Right cardiac atrium (tissue), 5 donors: Measurements from ENCODE around the gene CRYBG1. TPM values are rescaled to one million over a fixed set of nuclear protein-coding genes. Genes with fewer than 3 reads are reported as not detected.

ENCODE experiments used
- ATAC-seq, 2 donors: fragments of 200-7000 bp; cut with Tn5 transposase; one replicate each; pipeline versions ENCODE4 v1.8.0 to v1.9.1; 2020; ENCODE audit warnings: moderate library complexity in 2 of 2, mild to moderate bottlenecking in 1 of 2
- DNase-seq, 3 donors: peaks; one replicate each; pipeline ENCODE4 v3.0.0-alpha.2; 2020
- H3K27ac ChIP-seq: one replicate; pipeline ENCODE4 v1.5.1; 2013; ENCODE audit warnings: mild to moderate bottlenecking, low read length, control low read depth, moderate library complexity
- H3K27me3 ChIP-seq: one replicate; pipeline ENCODE4 v1.6.1; 2013; ENCODE audit not compliant: control insufficient read depth, insufficient read depth
- H3K4me1 ChIP-seq: one replicate; pipeline ENCODE4 v1.6.1; 2013; ENCODE audit warnings: low read length; ENCODE audit not compliant: control insufficient read depth, insufficient read depth
- H3K4me3 ChIP-seq: one replicate; pipeline ENCODE4 v1.5.1; 2013; ENCODE audit warnings: low read length, control low read depth
- H3K9me3 ChIP-seq: one replicate; pipeline ENCODE4 v1.6.1; 2013; ENCODE audit warnings: low read length; ENCODE audit not compliant: control insufficient read depth
- WGBS: extraction: QIAGEN DNeasy Blood & Tissue Kit; methylation state at CpG from one replicate; pipeline ENCODE4 v1.1.7; 2013; 5-methylcytosine and 5-hydroxymethylcytosine counted together
- intact Hi-C, 4 donors: fragments of 100-400 bp; cut with DNase I; formaldehyde crosslinking; loops; one replicate each; pipeline versions ENCODE4 v1.11.0 to v1.14.0; 2022 to 2023
- polyA plus RNA-seq: library from polyadenylated mRNA; stranded (reverse); fragments of 200-250 nt; gene quantifications from one replicate; pipeline ENCODE4 v1.2.3, GENCODE V29; 2013
- total RNA-seq, 4 donors: library from RNA; stranded (reverse); fragmentation: NEBNext Ultra II Directional; extraction: Animal tissue kit (Norgen Biotek cat#: 25700); gene quantifications; one replicate each; pipeline ENCODE4 v1.2.1, GENCODE V29; 2021
- donor health status: healthy with polysubstance abuse.
- donor health status: DM: no; HTN: yes; CAD: no.
- donor health status: DM: no; HTN: no; CAD: no.
- donor health status: DM: no; HTN: yes; CAD: no; lungs with severe emphysema.
- donor health status: DM: yes; HTN: yes; CAD: no.

CRYBG1 gene
- total and polyA plus RNA-seq, 5 donors: 0.38 to 1.6 (median 0.94) TPM

DNA sequence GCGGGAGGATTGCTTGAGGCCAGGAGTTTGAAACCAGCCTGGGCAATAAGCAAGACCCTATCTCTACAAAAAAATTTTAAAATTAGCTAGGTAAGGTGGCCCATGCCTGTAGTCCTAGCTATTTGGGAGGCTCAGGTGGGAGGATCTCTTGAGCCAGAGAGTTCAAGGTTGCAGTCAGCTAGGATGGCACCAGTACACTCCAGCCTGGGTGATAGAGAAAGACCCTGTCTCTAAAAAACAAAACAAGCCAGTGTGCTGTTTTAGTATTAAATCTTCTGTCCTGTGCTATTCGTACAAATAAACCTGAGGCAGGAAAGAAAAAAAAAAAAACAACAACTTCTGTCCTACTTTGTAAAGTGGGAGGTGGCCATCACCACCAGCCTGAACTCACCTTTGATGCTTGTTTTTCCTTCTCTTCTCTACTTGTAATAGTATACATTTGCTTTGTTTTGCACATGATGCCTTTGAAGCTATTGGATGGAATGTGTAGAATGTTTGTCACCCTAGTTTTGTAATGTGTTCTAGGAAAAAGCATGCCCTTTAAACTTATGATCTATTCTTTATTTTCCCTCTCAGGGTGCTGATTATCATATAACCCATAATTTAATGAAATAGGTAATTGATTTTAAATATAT lies 102.5 kb downstream of the CRYBG1 start:
- Histone ChIP-seq H3K4me1 (no peaks in the 10 kb centered on the region), H3K27me3 (no peaks in the 10 kb centered on the region), H3K4me3 (no peak overlapping the region), H3K27ac (no peak overlapping the region), H3K9me3 (no peaks in the 10 kb centered on the region)
- ATAC-seq (no peak), DNase-seq (no peak)
- 88% methylated on average over 2 of the region's 2 CpGs for WGBS
- intact Hi-C loops: no loop called here

DNA sequence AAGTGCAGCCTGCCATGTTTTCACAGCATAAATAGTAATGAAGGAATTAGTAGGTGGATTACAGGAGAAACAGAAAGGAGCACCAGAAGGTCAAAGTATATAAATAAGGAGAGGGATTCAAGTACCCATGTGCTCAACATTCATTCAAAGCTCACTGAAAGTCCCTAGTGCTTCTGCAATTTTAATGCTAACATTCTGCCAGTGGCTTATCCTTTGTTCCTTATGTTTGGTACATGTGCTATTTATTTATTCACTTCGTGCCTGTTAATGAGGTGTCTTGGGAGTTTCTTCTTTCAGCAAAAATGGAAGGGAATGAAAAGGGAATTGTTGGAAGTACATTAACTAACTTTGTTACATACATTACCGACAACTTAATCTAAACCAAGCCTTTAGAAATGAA lies 105.7 kb downstream of the CRYBG1 start:
- ATAC-seq (no peak), DNase-seq (no peak)
- 79% methylated on average over 2 of the region's 2 CpGs for WGBS
- no peak overlapping the region for H3K27ac ChIP-seq
- H3K9me3 ChIP-seq: no peaks in the 10 kb centered on the region
- H3K27me3 ChIP-seq: peaks cover 3% of the 10 kb centered on the region
- no peaks in the 10 kb centered on the region for H3K4me1 ChIP-seq
- intact Hi-C loops: no loop called here
- no peak overlapping the region for H3K4me3 ChIP-seq

DNA sequence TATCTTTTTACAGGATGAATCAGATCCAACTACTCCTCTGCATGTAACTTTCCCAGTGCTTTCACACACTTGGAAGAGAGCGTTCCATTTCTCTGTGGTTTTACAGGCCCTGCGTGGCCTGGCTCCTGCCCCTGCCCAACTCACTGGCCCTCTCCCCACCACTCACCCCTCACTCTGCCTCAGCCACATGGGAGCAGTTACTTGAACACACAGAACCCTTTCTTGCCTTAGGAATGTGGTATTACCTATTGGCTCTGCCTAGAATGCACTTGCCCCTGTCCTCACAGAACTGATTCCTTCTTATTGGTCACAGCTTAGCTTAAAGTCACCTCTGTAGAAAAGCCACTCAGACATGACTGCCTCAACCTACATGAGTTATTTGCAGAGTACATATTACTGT lies 108.4 kb downstream of the CRYBG1 start:
- intact Hi-C loops: no loop called here
- Histone ChIP-seq H3K27ac (no peak overlapping the region), H3K27me3 (peaks cover 3% of the 10 kb centered on the region), H3K4me3 (no peak overlapping the region), H3K4me1 (no peaks in the 10 kb centered on the region), H3K9me3 (no peaks in the 10 kb centered on the region)
- ATAC-seq: no peak
- DNase-seq: no peak
- WGBS: 83% methylated on average over 2 of the region's 2 CpGs

DNA sequence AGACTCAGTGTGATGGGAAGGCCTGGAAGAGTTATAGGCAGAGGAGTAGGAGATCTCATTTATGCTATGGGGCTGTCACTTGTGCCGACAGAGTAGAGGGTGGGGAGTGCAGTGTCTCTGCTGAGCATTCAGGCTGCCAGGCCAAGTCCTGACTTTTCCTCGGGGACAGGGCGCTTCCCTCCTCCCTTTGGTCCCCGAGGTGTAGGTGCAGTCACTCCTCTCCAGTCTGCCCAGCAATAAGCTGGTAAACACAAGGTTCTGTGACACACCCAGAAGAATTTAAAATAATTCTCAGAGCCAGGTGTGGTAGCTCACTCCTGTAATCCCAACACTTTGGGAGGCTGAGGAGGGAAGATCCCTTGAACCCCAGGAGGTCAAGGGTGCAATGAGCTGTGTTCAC lies 109.4 kb downstream of the CRYBG1 start:
- WGBS: 81% methylated on average over 4 of the region's 4 CpGs
- Histone ChIP-seq H3K27me3 (peaks cover 3% of the 10 kb centered on the region), H3K27ac (no peak overlapping the region), H3K4me1 (no peaks in the 10 kb centered on the region), H3K4me3 (no peak overlapping the region), H3K9me3 (no peaks in the 10 kb centered on the region)
- DNase-seq (no peak), ATAC-seq (no peak)
- intact Hi-C loops: no loop called here

DNA sequence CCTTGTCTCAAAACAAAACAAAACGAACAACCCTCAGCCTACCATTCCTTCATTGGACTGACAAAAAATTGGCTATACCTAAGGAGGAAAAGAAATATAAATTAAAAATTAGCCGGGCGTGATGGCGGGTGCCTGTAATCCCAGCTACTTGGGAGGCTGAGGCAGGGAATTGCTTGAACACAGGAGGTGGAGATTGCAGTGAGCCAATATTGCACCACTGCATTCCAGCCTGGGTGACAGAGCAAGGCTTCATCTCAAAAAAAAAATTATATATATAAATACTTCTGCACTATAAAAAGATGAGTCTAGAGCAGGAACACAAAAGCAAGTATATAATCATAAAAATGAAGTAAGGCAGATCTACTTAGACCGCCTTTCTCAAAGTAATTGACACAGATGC lies 109.8 kb downstream of the CRYBG1 start:
- DNase-seq (no peak), ATAC-seq (no peak)
- no peak overlapping the region for H3K27ac ChIP-seq
- H3K9me3 ChIP-seq: no peaks in the 10 kb centered on the region
- intact Hi-C loops: no loop called here
- H3K27me3 ChIP-seq: peaks cover 3% of the 10 kb centered on the region
- no peak overlapping the region for H3K4me3 ChIP-seq
- 89% methylated on average over 5 of the region's 5 CpGs for WGBS
- H3K4me1 ChIP-seq: no peaks in the 10 kb centered on the region

DNA sequence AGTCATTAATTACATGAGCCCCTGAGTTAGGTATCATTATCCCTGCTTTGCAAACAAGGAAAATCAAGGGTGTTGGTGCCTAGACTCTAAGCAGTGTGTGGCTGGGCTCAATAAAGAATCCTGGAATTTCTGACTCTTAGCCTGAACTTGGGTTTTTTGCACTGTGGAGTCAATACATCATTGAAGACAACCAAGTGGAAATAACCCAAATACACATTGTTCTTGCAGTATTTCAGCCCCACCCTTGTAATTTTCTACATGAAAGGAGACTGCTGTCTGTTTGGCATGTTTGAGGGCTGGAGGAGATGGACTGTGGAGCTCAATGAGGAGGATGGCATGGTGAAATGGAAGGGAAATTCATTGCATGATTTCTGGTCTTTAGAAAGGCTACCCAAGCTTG lies 110.3 kb downstream of the CRYBG1 start:
- H3K4me1 ChIP-seq: no peaks in the 10 kb centered on the region
- intact Hi-C loops: no loop called here
- no peak for ATAC-seq
- H3K9me3 ChIP-seq: no peaks in the 10 kb centered on the region
- no peak overlapping the region for H3K4me3 ChIP-seq
- DNase-seq: no peak
- H3K27ac ChIP-seq: no peak overlapping the region
- H3K27me3 ChIP-seq: peaks cover 3% of the 10 kb centered on the region

DNA sequence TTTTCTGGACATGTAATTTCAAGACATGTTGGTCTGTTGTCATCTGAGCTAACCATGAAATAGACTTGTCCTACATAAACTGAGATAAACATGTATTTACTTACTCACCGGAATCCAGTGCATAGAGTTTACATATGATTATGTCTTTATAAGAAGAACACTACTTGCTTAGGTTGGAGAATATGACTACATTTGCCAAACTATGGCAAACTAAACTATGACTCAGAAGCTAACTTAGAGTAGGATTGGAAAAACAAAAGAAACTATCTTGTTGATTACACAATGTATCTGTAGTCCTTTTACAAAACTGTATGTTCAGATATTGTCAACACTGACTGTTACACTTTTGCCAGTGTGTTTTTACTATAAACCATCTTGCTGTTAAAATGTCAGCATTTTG lies 113.3 kb downstream of the CRYBG1 start:
- DNase-seq (no peak), ATAC-seq (no peak)
- Histone ChIP-seq H3K27me3 (peaks cover 1% of the 10 kb centered on the region), H3K4me3 (no peak overlapping the region), H3K27ac (no peak overlapping the region), H3K4me1 (no peaks in the 10 kb centered on the region), H3K9me3 (no peaks in the 10 kb centered on the region)
- 95% methylated on average over 1 of the region's 1 CpG for WGBS
- intact Hi-C loops: no loop called here

DNA sequence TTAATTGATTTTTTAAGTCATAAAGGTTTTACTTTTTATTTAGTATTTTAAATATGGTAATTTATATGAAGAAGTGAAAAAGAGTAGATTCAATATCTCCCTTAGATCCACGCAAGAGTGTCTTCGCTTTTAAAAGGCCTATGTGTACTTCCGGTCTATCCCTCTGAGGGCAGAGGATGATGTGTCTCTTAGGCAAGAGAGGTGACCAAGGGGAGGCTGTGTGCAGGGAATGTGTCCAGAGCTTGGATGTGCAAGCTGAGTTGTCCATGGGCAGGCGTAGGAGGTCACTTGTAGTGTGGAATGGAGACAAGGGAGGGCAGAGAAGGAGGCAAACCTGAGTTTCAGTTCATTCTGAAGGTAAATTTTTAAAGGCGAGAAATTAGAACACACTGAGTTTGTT lies 113.9 kb downstream of the CRYBG1 start:
- Histone ChIP-seq H3K4me1 (no peaks in the 10 kb centered on the region), H3K9me3 (no peaks in the 10 kb centered on the region), H3K4me3 (no peak overlapping the region), H3K27ac (no peak overlapping the region), H3K27me3 (no peaks in the 10 kb centered on the region)
- no peak for DNase-seq
- 92% methylated on average over 5 of the region's 5 CpGs for whole genome bisulfite sequencing
- intact Hi-C loops: no loop called here
- no peak for ATAC-seq

DNA sequence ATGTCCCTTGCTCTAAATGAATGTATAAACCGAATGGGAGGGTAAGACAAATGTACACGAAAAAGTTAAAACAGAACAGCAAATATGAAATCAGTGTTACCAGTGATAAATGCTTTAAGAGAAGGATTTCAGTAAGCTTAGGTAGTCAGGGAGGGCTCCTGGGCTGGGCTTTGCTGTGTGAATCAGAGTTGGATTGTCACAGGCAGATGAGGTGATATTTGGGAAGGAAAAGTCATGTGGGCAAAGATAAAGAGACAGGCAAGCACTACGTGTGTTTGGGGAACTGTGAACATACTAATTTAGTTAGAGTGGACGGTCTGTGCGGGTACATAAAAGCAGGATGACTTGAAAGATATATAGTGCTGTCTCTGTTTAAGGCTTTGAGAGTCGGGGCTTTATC lies 114.8 kb downstream of the CRYBG1 start:
- no peak overlapping the region for H3K4me3 ChIP-seq
- 67% methylated on average over 6 of the region's 6 CpGs for WGBS
- no peaks in the 10 kb centered on the region for H3K4me1 ChIP-seq
- no peaks in the 10 kb centered on the region for H3K27me3 ChIP-seq
- H3K9me3 ChIP-seq: no peaks in the 10 kb centered on the region
- no peak overlapping the region for H3K27ac ChIP-seq
- DNase-seq (no peak), ATAC-seq (no peak)
- intact Hi-C loops: no loop called here

DNA sequence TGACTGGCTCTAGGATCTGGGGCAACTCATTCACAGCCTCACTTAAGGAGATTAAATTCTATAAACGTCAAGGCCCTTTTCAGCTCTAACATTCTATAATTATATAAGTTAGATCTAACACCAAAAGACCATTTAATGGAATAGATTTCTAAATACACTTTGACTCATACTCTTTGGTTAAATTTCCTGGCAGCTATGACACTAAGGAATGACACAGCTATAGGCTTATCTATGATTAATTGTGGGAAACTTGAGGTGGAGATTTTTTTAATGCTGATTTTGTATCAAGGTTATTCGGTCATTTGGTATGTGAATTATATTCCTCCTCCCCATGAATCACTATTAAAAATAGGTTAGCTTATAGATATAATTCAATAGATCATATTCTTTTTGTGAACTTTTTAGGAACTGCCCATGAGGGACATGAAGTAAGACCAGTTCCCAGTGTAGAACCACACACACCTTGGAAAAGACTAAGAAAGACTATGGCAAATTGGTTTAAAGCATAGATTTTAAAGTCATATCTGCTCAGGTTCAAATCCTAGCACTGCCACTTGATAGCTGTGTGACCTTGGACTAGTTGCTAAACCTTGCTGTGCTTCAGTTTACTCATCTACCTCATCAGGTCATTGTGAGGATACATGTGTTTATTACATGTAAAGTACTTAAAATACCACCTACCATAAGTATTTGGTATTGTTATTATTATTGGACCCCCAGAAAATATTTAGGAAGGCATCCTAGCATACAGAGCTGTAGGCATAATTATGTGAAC lies 116.0 kb downstream of the CRYBG1 start:
- ATAC-seq: no peak
- 56% methylated on average over 2 of the region's 2 CpGs for WGBS
- no peak overlapping the region for H3K4me3 ChIP-seq

DNA sequence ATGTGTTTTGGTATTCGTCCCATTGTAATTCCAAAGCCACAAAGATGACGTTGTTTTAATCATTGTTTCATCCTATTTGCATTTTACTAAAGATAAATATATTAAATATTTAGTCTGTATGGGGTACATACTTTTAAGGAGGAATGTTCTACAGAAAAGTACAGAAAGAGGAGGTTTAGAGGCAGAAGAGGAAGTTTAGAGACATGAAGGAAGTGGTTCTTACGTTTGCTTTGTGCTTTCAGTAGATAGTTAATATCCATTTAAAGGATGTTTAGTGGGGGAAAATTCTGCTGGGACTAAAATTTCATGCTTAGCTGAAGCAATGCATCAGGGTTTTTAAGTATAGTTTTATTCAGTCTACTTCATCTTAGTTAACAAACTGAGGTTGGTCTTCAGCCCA lies 116.6 kb downstream of the CRYBG1 start:
- Histone ChIP-seq H3K9me3 (no peaks in the 10 kb centered on the region), H3K4me1 (no peaks in the 10 kb centered on the region), H3K27ac (no peak overlapping the region), H3K27me3 (no peaks in the 10 kb centered on the region), H3K4me3 (no peak overlapping the region)
- DNase-seq: no peak
- intact Hi-C loops: no loop called here
- no peak for ATAC-seq
- 56% methylated on average over 3 of the region's 3 CpGs for WGBS

More for the DNA sequence above, 116.0 kb downstream of the CRYBG1 start:
- DNase-seq: no peak
- Histone ChIP-seq H3K27me3 (no peaks in the 10 kb centered on the region), H3K9me3 (no peaks in the 10 kb centered on the region), H3K27ac (no peak overlapping the region), H3K4me1 (no peaks in the 10 kb centered on the region)
- intact Hi-C loops: no loop called here
